Measurements from ENCODE around the gene ZDBF2.

ZDBF2 gene

GRCh38 chr2:206263959-206264603 lies 10.4 kb upstream of the ZDBF2 start:
- no peaks in the 10 kb centered on the region for H3K27me3 ChIP-seq (ENCODE audit: insufficient read depth, low read depth, severe bottlenecking)
- no peak overlapping the region for H3K27ac ChIP-seq
- no peaks in the 10 kb centered on the region for H3K36me3 ChIP-seq
- H3K9me3 ChIP-seq (ENCODE audit: severe bottlenecking): no peaks in the 10 kb centered on the region
- no peak overlapping the region for H3K4me3 ChIP-seq (ENCODE audit: low read depth, low read length)
- no peak for TF ChIP-seq CTCF (IDR thresholded peaks at IDR 0.05; ENCODE audit: low read depth, low read length)
- DNase-seq: no peak

DNA sequence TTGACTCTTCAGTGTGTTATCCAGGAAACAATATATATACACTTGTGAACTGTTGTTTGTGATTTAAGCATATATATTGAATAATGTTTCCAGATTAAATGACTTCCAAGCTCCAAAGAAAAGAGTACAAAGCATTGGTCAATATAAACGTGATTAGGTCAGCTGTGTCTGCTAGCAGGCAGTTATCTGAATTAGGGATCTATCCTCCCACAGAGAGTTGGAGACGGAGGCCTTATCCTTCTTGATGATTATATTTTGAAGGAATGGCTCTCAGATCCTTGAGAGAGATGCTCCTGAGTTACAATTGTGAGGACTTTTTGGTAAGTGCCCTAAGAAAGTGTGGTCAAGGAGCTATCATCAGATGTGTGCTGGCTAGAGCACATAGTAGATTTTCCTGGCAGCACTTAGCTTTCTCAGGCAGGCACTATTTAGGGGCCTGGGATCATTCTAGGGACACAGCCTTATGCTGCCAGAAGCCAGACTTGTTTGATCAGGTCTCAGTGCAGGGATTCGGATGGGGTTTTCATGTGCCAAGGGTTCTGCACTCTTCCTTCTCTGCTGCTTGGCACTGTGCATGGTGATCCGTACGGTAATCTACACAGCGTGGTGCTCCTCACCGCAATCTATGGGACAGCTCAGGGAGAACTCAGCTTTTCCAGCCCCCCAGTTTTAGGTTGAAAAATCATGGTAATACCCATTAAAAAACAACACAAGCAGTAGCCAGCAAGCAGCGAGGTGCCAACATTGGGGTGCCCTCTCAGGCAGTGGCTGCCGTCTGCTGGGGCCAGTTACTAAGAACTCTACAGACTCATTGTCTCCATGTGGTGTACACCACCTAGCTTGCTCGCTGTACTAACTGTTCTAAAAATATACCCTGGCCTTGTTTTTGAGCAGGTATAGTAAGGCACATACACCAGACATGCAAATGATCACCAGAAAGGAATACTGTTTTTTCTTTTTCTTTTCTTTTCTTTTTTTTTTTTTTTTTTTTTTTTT lies 8.0 kb upstream of the ZDBF2 start:
- Histone ChIP-seq H3K36me3 (no peaks in the 10 kb centered on the region), H3K27ac (no peak overlapping the region), H3K27me3 (ENCODE audit: insufficient read depth, low read depth, severe bottlenecking) (no peaks in the 10 kb centered on the region), H3K9me3 (ENCODE audit: severe bottlenecking) (no peaks in the 10 kb centered on the region), H3K4me3 (ENCODE audit: low read depth, low read length) (no peak overlapping the region)
- DNase-seq: no peak
- TF ChIP-seq CTCF (IDR thresholded peaks at IDR 0.05; ENCODE audit: low read depth, low read length): no peak

DNA sequence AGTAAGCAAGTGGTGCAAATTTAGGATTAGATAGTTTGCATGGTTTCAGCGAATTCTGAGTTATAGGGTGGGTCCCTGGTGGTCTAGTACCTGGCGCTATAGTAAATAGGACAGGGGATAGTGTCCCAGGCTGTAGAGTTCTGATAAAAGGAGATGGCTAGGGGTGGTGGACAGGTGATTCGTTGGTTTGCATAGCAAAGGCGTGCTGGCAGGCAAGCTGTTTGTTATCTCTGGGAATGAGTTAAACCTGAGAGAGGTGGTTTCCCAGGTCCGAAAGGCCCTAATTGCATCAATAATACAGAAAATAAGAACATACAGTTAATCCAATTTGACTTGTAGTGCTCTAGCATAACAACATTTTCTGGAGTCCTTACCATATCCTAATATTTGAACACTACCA lies 6.9 kb upstream of the ZDBF2 start:
- Histone ChIP-seq H3K27me3 (ENCODE audit: insufficient read depth, low read depth, severe bottlenecking) (no peaks in the 10 kb centered on the region), H3K4me3 (ENCODE audit: low read depth, low read length) (no peak overlapping the region)

DNA sequence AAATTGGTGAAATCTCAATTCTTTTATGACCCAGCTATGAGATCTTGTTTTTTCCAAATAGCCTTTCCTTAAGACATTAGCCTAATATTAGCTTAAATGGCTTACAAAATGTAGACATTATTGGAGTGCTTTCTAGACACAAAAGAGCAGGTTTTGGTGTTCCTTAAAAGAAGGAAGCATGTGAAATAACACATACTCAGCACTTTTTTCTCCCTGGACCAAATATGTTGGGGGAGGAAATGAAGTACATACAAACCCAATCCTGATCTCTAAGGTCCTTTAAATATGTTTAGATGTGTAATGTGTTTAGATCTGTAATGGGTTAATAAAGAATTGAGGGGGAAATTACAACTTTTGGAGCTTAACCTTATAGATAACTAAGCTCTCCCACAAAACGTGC lies 3.4 kb upstream of the ZDBF2 start:
- H3K27ac ChIP-seq: no peak overlapping the region
- H3K36me3 ChIP-seq: peaks cover 3% of the 10 kb centered on the region; the same call in 1 of the 2 replicates
- no peak overlapping the region for H3K4me3 ChIP-seq (ENCODE audit: low read depth, low read length)
- no peaks in the 10 kb centered on the region for H3K27me3 ChIP-seq (ENCODE audit: insufficient read depth, low read depth, severe bottlenecking)
- no peak for DNase-seq
- TF ChIP-seq CTCF (IDR thresholded peaks at IDR 0.05; ENCODE audit: low read depth, low read length): no peak
- H3K9me3 ChIP-seq (ENCODE audit: severe bottlenecking): no peaks in the 10 kb centered on the region

More for the DNA sequence above, 6.9 kb upstream of the ZDBF2 start:
- Histone ChIP-seq H3K27ac (no peak overlapping the region), H3K9me3 (ENCODE audit: severe bottlenecking) (no peaks in the 10 kb centered on the region), H3K36me3 (no peaks in the 10 kb centered on the region)
- no peak for DNase-seq
- TF ChIP-seq CTCF (IDR thresholded peaks at IDR 0.05; ENCODE audit: low read depth, low read length): no peak

DNA sequence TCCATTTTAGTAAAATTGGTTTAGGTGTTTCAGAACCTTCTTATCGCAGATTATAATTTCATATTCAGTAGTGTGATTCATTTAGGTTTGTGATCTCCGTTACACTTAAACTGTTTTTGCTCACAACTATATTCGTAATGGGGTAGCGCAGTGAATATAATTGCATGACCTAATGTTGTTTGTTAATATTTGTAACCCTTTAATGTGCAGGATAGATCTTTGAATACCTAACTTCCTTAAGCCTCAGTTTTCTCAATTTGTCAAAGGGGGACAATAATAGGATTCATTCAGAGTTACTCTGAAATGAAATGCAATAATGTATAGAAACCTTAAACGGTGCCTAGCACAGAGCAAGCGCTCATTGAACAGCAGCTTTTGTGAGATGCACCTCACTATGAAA lies 558 bp upstream of the ZDBF2 start:
- Histone ChIP-seq H3K4me3 (ENCODE audit: low read depth, low read length) (peak overlapping the region; percentile 96), H3K9me3 (ENCODE audit: severe bottlenecking) (no peaks in the 10 kb centered on the region), H3K27ac (peak overlapping the region; percentile 93), H3K27me3 (ENCODE audit: insufficient read depth, low read depth, severe bottlenecking) (no peaks in the 10 kb centered on the region), H3K36me3 (peaks cover 3% of the 10 kb centered on the region; the same call in 1 of the 2 replicates)
- no peak for TF ChIP-seq CTCF (IDR thresholded peaks at IDR 0.05; ENCODE audit: low read depth, low read length)
- DNase-seq: no peak
